ENCODE data around the gene AHRR.

AHRR gene

DNA sequence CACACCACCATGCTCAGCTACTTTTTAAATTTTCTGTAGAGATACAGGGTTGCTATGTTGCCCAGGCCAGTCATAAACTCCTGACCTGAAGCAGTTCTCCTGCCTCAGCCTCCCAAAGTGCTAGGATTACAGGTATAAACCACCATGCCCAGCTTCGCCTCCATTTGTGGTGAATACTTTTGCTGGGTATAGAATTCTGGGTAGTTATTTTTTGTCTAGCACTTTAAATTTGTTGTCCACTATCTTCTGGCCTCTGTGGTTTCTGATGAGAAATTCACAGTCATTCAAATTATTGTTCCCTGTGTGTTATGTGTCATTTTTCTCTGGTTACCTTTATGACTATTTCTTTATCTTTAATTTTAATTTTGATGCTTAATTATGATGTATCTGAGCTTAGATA, 63.8 kb downstream of the AHRR start:
- Histone ChIP-seq H3K4me2 (ENCODE audit: low read length) (no peak overlapping the region), H3K9me3 (ENCODE audit: low read length) (peaks cover 17% of the 10 kb centered on the region; the same call in 1 of the 2 replicates), H3K79me2 (ENCODE audit: insufficient read depth, low read length) (no peaks in the 10 kb centered on the region), H3K27me3 (ENCODE audit: insufficient read depth, low read length) (no peaks in the 10 kb centered on the region), H3K9ac (ENCODE audit: low read length) (no peak overlapping the region), H3F3A (ENCODE audit: insufficient read depth, low read length) (no peaks in the 10 kb centered on the region), H3K9me2 (ENCODE audit: low read depth, low read length) (no peaks in the 10 kb centered on the region), H3K36me3 (ENCODE audit: insufficient read depth, low read length) (peaks cover 19% of the 10 kb centered on the region), H4K20me1 (ENCODE audit: insufficient read depth, low read length) (no peaks in the 10 kb centered on the region), H3K27ac (ENCODE audit: low read depth, low read length, poor library complexity, severe bottlenecking) (no peak overlapping the region), H3K4me1 (ENCODE audit: insufficient read depth, low read length, severe bottlenecking) (peaks cover 38% of the 10 kb centered on the region), H3K4me3 (ENCODE audit: low read depth, low read length, poor library complexity, severe bottlenecking) (no peak overlapping the region), H2AFZ (ENCODE audit: low read length) (no peak overlapping the region)
- TF ChIP-seq EZH2 (IDR thresholded peaks at IDR 0.05; ENCODE audit: borderline replicate concordance, low read length) (no peak), CTCF (IDR thresholded peaks at IDR 0.05; ENCODE audit: low read length) (no peak)

- Histone ChIP-seq H3K79me2 (ENCODE audit: insufficient read depth, low read length) (no peaks in the 10 kb centered on the region), H3K9me3 (ENCODE audit: low read length) (peaks cover 17% of the 10 kb centered on the region; the same call in 1 of the 2 replicates), H3K27me3 (ENCODE audit: insufficient read depth, low read length) (no peaks in the 10 kb centered on the region), H3K27ac (ENCODE audit: low read depth, low read length, poor library complexity, severe bottlenecking) (peak overlapping the region; percentile 52), H3K4me1 (ENCODE audit: insufficient read depth, low read length, severe bottlenecking) (peaks cover 46% of the 10 kb centered on the region), H3K9me2 (ENCODE audit: low read depth, low read length) (no peaks in the 10 kb centered on the region), H3K9ac (ENCODE audit: low read length) (no peak overlapping the region), H4K20me1 (ENCODE audit: insufficient read depth, low read length) (no peaks in the 10 kb centered on the region), H3K36me3 (ENCODE audit: insufficient read depth, low read length) (peaks cover 14% of the 10 kb centered on the region), H3F3A (ENCODE audit: insufficient read depth, low read length) (no peaks in the 10 kb centered on the region), H3K4me3 (ENCODE audit: low read depth, low read length, poor library complexity, severe bottlenecking) (no peak overlapping the region), H2AFZ (ENCODE audit: low read length) (no peak overlapping the region), H3K4me2 (ENCODE audit: low read length) (no peak overlapping the region)
- TF ChIP-seq EZH2 (IDR thresholded peaks at IDR 0.05; ENCODE audit: borderline replicate concordance, low read length), result no peak
Observed at GRCh38 chr5:386432-387341, 65.2 kb downstream of the AHRR start.

- H3K27me3 ChIP-seq (ENCODE audit: insufficient read depth, low read length), result no peaks in the 10 kb centered on the region
- H3K36me3 ChIP-seq (ENCODE audit: insufficient read depth, low read length), result peaks cover 14% of the 10 kb centered on the region
- no peaks in the 10 kb centered on the region for H3F3A ChIP-seq (ENCODE audit: insufficient read depth, low read length)
- no peak overlapping the region for H3K9ac ChIP-seq (ENCODE audit: low read length)
- TF ChIP-seq CTCF (IDR thresholded peaks at IDR 0.05; ENCODE audit: low read length) (no peak), EZH2 (IDR thresholded peaks at IDR 0.05; ENCODE audit: borderline replicate concordance, low read length) (no peak)
- H4K20me1 ChIP-seq (ENCODE audit: insufficient read depth, low read length), result no peaks in the 10 kb centered on the region
- H3K4me1 ChIP-seq (ENCODE audit: insufficient read depth, low read length, severe bottlenecking), result peaks cover 55% of the 10 kb centered on the region
- no peaks in the 10 kb centered on the region for H3K79me2 ChIP-seq (ENCODE audit: insufficient read depth, low read length)
- peaks cover 11% of the 10 kb centered on the region; the same call in 1 of the 2 replicates for H3K9me3 ChIP-seq (ENCODE audit: low read length)
- no peak overlapping the region for H2AFZ ChIP-seq (ENCODE audit: low read length)
- H3K9me2 ChIP-seq (ENCODE audit: low read depth, low read length), result no peaks in the 10 kb centered on the region
- no peak overlapping the region for H3K4me3 ChIP-seq (ENCODE audit: low read depth, low read length, poor library complexity, severe bottlenecking)
- H3K27ac ChIP-seq (ENCODE audit: low read depth, low read length, poor library complexity, severe bottlenecking), result peak overlapping the region; percentile 52
- no peak overlapping the region for H3K4me2 ChIP-seq (ENCODE audit: low read length)
Observed at GRCh38 chr5:387491-388265, 66.2 kb downstream of the AHRR start.
